Ovary (tissue), 3 donors: ENCODE data around the gene PKD1.

ENCODE experiments used
- EP300 ChIP-seq: sonication (generic); formaldehyde crosslinking; IDR thresholded peaks from one replicate; pipeline ENCODE4 v1.6.1; 2017; ENCODE audit warnings: antibody characterized with exemption
- POLR2A ChIP-seq: fragments of 450-650 bp; IDR thresholded peaks from one replicate; pipeline ENCODE4 v1.6.1; 2017; ENCODE audit warnings: antibody characterized with exemption, mild to moderate bottlenecking, moderate library complexity
- TF ChIP-seq, protein P1 (sequence below), 3 donors: fragments of 450-650 bp in 2 of 3; fragments of 200-600 bp in 1 of 3; IDR thresholded peaks; one replicate each; pipeline versions ENCODE4 v1.5.1 to v1.8.0; 2016 to 2022; ENCODE audit warnings: antibody characterized with exemption in 3 of 3, mild to moderate bottlenecking in 1 of 3
- donor health status: DM: no; HTN: no; CAD: no.

DNA sequence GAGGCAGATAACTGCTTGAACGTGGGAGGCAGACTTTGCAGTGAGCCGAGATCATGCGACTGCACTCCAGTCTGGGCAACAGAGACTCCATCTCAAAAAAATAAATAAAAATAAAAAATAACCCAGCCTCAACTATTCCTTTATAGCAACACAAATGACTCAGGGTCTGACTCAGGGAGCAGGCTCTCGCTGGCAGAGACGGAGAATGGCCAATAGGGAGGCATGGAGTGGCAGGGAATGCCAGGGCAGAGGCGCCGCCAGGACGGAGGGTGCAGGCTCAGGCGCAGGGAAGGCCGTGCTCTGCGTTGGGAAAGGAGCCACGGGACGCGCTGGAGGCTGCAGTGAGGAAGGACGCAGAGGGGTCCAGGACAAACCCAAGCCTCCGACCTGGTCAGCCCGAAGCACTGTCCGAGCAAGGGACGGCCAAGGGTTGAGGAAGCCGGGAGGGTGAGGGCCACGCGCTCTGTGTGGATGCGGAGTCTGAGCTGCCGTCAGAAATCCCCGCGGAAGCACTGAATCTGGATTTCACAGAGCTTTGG is 40.3 kb downstream of the PKD1 start:
- TF ChIP-seq, protein P1, sequence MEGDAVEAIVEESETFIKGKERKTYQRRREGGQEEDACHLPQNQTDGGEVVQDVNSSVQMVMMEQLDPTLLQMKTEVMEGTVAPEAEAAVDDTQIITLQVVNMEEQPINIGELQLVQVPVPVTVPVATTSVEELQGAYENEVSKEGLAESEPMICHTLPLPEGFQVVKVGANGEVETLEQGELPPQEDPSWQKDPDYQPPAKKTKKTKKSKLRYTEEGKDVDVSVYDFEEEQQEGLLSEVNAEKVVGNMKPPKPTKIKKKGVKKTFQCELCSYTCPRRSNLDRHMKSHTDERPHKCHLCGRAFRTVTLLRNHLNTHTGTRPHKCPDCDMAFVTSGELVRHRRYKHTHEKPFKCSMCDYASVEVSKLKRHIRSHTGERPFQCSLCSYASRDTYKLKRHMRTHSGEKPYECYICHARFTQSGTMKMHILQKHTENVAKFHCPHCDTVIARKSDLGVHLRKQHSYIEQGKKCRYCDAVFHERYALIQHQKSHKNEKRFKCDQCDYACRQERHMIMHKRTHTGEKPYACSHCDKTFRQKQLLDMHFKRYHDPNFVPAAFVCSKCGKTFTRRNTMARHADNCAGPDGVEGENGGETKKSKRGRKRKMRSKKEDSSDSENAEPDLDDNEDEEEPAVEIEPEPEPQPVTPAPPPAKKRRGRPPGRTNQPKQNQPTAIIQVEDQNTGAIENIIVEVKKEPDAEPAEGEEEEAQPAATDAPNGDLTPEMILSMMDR (IDR thresholded peaks at IDR 0.05): no peak
- TF ChIP-seq POLR2A: no peak
- TF ChIP-seq EP300: no peak
